SK-N-SH (cell line): ENCODE data around the gene MGAT5. TPM values are rescaled to one million over a fixed set of nuclear protein-coding genes. Genes with fewer than 3 reads are reported as not detected.

Experiments used
- CTCF ChIA-PET: fragments of 300-600, 350-600 bp; formaldehyde crosslinking; extraction: SDS; loops from one replicate; lab custom pipeline; 2021; lab: Yijun Ruan, JAX
- POLR2A ChIA-PET: fragments of 350-600 bp; sonication (Branson Sonifier 250); formaldehyde crosslinking; extraction: SDS; loops from one replicate; lab custom pipeline; 2020; ENCODE audit warnings: antibody characterized with exemption, inconsistent platforms; lab: Yijun Ruan, JAX
- DNase-seq: peaks from one replicate; pipeline ENCODE4 v3.0.0; 2012
- H2AFZ ChIP-seq: fragments of 200-600 bp; sonication (generic); 2 replicates; pipeline ENCODE4 v1.8.1; 2016; ENCODE audit warnings: antibody characterized with exemption, mild to moderate bottlenecking, low read depth
- H3F3A ChIP-seq: fragments of 200-600 bp; sonication (generic); replicated peaks from 2 replicates; pipeline ENCODE3; 2016; ENCODE audit warnings: antibody characterized with exemption, mild to moderate bottlenecking; ENCODE audit not compliant: insufficient read depth
- H3K27ac ChIP-seq, 2 experiments: fragments of 200-500 bp in 1 of 2; fragments of 200-600 bp in 1 of 2; sonication (Bioruptor generic) in 1 of 2; sonication (generic), shearing (Covaris generic) in 1 of 2; 2 replicates each; pipeline versions ENCODE4 v1.5.1 to v1.6.1; 2014 to 2016; ENCODE audit warnings: low read depth in 2 of 2, inconsistent platforms in 1 of 2, low read length in 1 of 2, mild to moderate bottlenecking in 1 of 2, mixed read lengths in 1 of 2
- H3K27me3 ChIP-seq: fragments of 200-600 bp; sonication (generic), shearing (Covaris generic); 2 replicates; pipeline ENCODE4 v1.6.1; 2016; ENCODE audit warnings: mixed run types; ENCODE audit not compliant: insufficient read depth
- H3K36me3 ChIP-seq, 2 experiments: fragments of 200-500 bp in 1 of 2; fragments of 200-600 bp in 1 of 2; sonication (Bioruptor generic) in 1 of 2; sonication (generic) in 1 of 2; replicated peaks in 1 of 2; 2 replicates each; pipeline versions ENCODE3 to v1.5.1; 2014 to 2016; ENCODE audit warnings: low read length in 1 of 2, mild to moderate bottlenecking in 1 of 2; ENCODE audit not compliant: insufficient read depth in 2 of 2, control insufficient read depth in 1 of 2
- H3K4me1 ChIP-seq, 2 experiments: fragments of 200-500 bp in 1 of 2; fragments of 200-600 bp in 1 of 2; sonication (Bioruptor generic) in 1 of 2; sonication (generic), shearing (Covaris generic) in 1 of 2; 2 replicates each; pipeline versions ENCODE4 v1.5.1 to v1.6.1; 2014 to 2016; ENCODE audit warnings: low read depth in 1 of 2, low read length in 1 of 2, mixed run types in 1 of 2; ENCODE audit not compliant: insufficient read depth in 2 of 2, control insufficient read depth in 1 of 2
- H3K4me2 ChIP-seq: fragments of 200-600 bp; sonication (generic), shearing (Covaris generic); 2 replicates; pipeline ENCODE4 v1.6.1; 2017; ENCODE audit warnings: mixed run types
- H3K4me3 ChIP-seq, 2 experiments: fragments of 200-500 bp in 1 of 2; fragments of 200-600 bp in 1 of 2; sonication (Bioruptor generic) in 1 of 2; sonication (generic), shearing (Covaris generic) in 1 of 2; 2 replicates each; pipeline versions ENCODE4 v1.5.1 to v1.8.1; 2014 to 2016; ENCODE audit warnings: low read depth in 2 of 2, inconsistent platforms in 1 of 2, low read length in 1 of 2, mild to moderate bottlenecking in 1 of 2, mixed read lengths in 1 of 2, moderate library complexity in 1 of 2
- H3K79me2 ChIP-seq: fragments of 200-600 bp; sonication (generic); 2 replicates; pipeline ENCODE4 v1.8.1; 2017; ENCODE audit warnings: mild to moderate bottlenecking; ENCODE audit not compliant: insufficient read depth
- H3K9ac ChIP-seq: fragments of 200-600 bp; sonication (generic); 2 replicates; pipeline ENCODE4 v1.6.1; 2017; ENCODE audit warnings: mixed run types
- H3K9me2 ChIP-seq: fragments of 200-600 bp; sonication (generic); 2 replicates; pipeline ENCODE4 v1.6.1; 2017; ENCODE audit warnings: mixed run types
- H3K9me3 ChIP-seq: fragments of 200-600 bp; sonication (generic); 2 replicates; pipeline ENCODE4 v1.6.1; 2017; ENCODE audit warnings: mixed run types, mild to moderate bottlenecking, moderate library complexity
- H4K20me1 ChIP-seq: fragments of 200-600 bp; sonication (generic); 2 replicates; pipeline ENCODE4 v1.6.1; 2017; ENCODE audit warnings: mild to moderate bottlenecking, mixed run types; ENCODE audit not compliant: insufficient read depth
- MEF2A ChIP-seq: IDR thresholded peaks from 2 replicates; pipeline ENCODE4 v1.4.0; 2012; ENCODE audit warnings: low read depth, borderline replicate concordance
- NFIC ChIP-seq: IDR thresholded peaks from 2 replicates; pipeline ENCODE4 v1.4.0; 2012; ENCODE audit warnings: borderline replicate concordance
- RCOR1 ChIP-seq: fragments of 150-350 bp; IDR thresholded peaks from 2 replicates; pipeline ENCODE4 v1.6.1; 2017; ENCODE audit warnings: antibody characterized with exemption, low read length
- ZBTB33 ChIP-seq: IDR thresholded peaks from 2 replicates; pipeline ENCODE4 v1.4.0; 2012; ENCODE audit warnings: low read depth, borderline replicate concordance
- WGBS: methylation state at CpG from one replicate; pipeline ENCODE4 v1.1.6; 2017; ENCODE audit warnings: low lambda C conversion rate; 5-methylcytosine and 5-hydroxymethylcytosine counted together
- polyA plus RNA-seq, 3 experiments: library from polyadenylated mRNA; depleted of rRNA; stranded (reverse); fragments of >200 nt; gene quantifications; 2 replicates each; pipeline ENCODE4 v1.2.3, GENCODE V29; 2012
- TF ChIP-seq, protein P1 (sequence below): IDR thresholded peaks from 2 replicates; pipeline ENCODE4 v1.4.0; 2012; ENCODE audit warnings: low read depth, borderline replicate concordance
- TF ChIP-seq, protein P2 (sequence below): IDR thresholded peaks from 2 replicates; pipeline ENCODE4 v1.6.1; 2012; ENCODE audit warnings: mild to moderate bottlenecking, low read depth, low read length, moderate library complexity

Gene MGAT5
- polyA plus RNA-seq, 1 of the 3 experiments (the other 2 are of a cell fraction), result 18.2 TPM

DNA sequence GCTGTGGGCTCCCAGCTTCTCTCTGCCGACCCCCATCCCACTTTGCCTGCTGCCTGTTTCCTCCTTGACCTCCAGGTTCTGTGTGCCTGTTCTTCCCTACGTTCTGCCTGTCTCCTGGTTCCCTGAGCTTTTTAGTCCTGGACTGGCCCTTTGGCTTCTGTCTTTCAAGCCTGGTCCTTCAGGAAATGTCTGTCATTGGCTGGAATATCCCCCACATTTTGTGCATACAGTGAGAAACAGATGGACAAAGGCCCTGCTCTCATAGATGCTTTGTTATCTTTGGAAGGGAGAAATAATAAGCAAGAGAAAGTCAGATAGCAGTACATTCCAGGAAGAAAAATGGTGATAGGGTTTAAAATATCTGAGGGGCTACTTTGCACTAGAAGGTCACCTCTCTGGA is 5.7 kb downstream of the MGAT5 start (continued):
- TF ChIP-seq, protein P1, sequence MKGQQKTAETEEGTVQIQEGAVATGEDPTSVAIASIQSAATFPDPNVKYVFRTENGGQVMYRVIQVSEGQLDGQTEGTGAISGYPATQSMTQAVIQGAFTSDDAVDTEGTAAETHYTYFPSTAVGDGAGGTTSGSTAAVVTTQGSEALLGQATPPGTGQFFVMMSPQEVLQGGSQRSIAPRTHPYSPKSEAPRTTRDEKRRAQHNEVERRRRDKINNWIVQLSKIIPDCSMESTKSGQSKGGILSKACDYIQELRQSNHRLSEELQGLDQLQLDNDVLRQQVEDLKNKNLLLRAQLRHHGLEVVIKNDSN, result no peak
- TF ChIP-seq NFIC, result no peak

DNA sequence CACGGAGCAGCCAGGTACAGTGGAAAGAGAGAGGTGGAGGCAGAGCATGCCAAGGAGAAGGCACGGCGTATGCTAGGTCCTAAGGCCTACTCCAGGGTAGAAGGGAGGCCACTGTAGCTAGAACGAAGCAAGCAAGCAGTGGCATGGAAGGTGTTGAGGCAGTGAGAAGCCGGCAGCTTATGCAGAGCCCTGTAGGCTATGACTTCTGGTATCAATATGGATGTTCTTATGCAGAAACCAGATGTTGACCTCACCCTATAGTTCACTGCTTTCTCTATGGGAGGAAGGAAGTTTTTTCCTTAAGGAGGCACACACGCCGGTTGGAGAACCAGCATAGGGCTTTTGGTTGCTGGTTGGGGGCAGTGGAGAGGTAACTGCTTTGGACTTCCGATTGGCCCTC is 6.1 kb downstream of the MGAT5 start:
- H3K79me2 ChIP-seq, result peaks cover 3% of the 10 kb centered on the region; the same call in 1 of the 2 replicates
- H3K9me3 ChIP-seq, result no peaks in the 10 kb centered on the region
- ChIA-PET CTCF (interaction anchor here (0.9 to 3.8 kb wide), 2 partner anchors 15 to 191 kb away, joined by 3 to 24 read pairs; no protein-coding TSS in a partner anchor), POLR2A (no interaction called here)
- no peaks in the 10 kb centered on the region for H3K36me3 ChIP-seq
- no peak overlapping the region for H3K9ac ChIP-seq
- H3K27me3 ChIP-seq, result no peaks in the 10 kb centered on the region
- H3K4me1 ChIP-seq, result peaks cover 5 to 40% of the 10 kb centered on the region in 2 experiments; a peak in 1 of 4 replicates
- WGBS, result 98% methylated on average over 8 of the region's 8 CpGs
- H3K27ac ChIP-seq, result peak overlapping the region; percentile 13 to 62; a peak in 2 of 4 replicates
- H3K4me3 ChIP-seq, result no peak overlapping the region
- H3F3A ChIP-seq, result no peaks in the 10 kb centered on the region
- no peaks in the 10 kb centered on the region for H3K9me2 ChIP-seq
- DNase-seq, result no peak
- no peak overlapping the region for H2AFZ ChIP-seq
- H3K4me2 ChIP-seq, result no peak overlapping the region; the same call in 1 of the 2 replicates
- H4K20me1 ChIP-seq, result no peaks in the 10 kb centered on the region
- TF ChIP-seq NFIC (no peak), ZBTB33 (no peak), MEF2A (no peak), RCOR1 (no peak)
- TF ChIP-seq, protein P2, sequence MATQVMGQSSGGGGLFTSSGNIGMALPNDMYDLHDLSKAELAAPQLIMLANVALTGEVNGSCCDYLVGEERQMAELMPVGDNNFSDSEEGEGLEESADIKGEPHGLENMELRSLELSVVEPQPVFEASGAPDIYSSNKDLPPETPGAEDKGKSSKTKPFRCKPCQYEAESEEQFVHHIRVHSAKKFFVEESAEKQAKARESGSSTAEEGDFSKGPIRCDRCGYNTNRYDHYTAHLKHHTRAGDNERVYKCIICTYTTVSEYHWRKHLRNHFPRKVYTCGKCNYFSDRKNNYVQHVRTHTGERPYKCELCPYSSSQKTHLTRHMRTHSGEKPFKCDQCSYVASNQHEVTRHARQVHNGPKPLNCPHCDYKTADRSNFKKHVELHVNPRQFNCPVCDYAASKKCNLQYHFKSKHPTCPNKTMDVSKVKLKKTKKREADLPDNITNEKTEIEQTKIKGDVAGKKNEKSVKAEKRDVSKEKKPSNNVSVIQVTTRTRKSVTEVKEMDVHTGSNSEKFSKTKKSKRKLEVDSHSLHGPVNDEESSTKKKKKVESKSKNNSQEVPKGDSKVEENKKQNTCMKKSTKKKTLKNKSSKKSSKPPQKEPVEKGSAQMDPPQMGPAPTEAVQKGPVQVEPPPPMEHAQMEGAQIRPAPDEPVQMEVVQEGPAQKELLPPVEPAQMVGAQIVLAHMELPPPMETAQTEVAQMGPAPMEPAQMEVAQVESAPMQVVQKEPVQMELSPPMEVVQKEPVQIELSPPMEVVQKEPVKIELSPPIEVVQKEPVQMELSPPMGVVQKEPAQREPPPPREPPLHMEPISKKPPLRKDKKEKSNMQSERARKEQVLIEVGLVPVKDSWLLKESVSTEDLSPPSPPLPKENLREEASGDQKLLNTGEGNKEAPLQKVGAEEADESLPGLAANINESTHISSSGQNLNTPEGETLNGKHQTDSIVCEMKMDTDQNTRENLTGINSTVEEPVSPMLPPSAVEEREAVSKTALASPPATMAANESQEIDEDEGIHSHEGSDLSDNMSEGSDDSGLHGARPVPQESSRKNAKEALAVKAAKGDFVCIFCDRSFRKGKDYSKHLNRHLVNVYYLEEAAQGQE, result no peak
- TF ChIP-seq, protein P1, result no peak
